ENCODE measurements around the gene MEMO1. TPM values are rescaled to one million over a fixed set of nuclear protein-coding genes. Genes with fewer than 3 reads are reported as not detected.

Gene MEMO1
- total RNA-seq, 2 donors from 2014 or later, result 40.2 to 52.0 TPM

DNA sequence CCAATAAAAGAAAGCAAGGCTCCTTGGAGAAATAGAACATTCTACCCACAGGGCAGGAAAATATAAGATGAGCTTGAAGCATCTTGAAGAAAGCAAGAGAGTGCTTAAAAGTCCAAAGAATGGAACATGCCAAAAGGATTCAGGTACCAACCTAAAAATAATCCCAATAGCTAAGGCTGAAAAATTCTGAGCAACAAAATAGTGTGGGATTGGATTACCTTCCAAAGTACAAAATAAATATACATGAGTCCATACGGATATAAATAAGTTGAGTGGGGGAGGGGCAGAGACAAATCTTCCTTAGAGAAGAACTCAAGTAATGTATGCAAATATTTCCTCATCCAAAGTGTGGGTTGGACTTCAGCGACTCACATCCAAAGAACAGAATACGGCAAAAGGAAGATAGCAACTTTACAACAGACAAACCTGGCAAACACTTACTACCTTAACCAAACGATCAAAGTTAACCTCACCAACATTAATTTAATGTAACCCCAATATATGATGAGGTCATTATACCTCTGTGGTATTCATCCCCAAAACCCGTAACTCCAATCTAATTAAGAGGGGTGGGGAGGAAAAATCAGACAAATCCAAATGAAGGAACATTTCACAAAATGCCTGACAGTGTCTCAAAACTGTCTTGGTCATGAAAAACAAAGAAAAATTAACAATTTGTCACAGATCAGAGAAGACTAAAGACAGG, 26.9 kb downstream of the MEMO1 start:
- H3K4me3 Mint-ChIP-seq, result no peak overlapping the region
- no peak overlapping the region for H3K9ac ChIP-seq (ENCODE audit: extremely low read depth, low read length, poor library complexity, severe bottlenecking)
- 92 to 100% methylated on average over 2 to 5 of the region's 5 CpGs for WGBS, 2 experiments (ENCODE audit: insufficient coverage in 1 of 2, insufficient read length in 1 of 2)
- no peaks in the 10 kb centered on the region for H3K27me3 ChIP-seq (ENCODE audit: control insufficient read depth, insufficient read depth, low read length, poor library complexity, severe bottlenecking)
- no peaks in the 10 kb centered on the region for H3K9me3 ChIP-seq (ENCODE audit: control insufficient read depth, low read length)
- no peak overlapping the region for H3K4me3 ChIP-seq (ENCODE audit: low read length)
- no peak for DNase-seq
- peaks cover 9% of the 10 kb centered on the region for H3K9me3 Mint-ChIP-seq
- TF ChIP-seq, protein P1, sequence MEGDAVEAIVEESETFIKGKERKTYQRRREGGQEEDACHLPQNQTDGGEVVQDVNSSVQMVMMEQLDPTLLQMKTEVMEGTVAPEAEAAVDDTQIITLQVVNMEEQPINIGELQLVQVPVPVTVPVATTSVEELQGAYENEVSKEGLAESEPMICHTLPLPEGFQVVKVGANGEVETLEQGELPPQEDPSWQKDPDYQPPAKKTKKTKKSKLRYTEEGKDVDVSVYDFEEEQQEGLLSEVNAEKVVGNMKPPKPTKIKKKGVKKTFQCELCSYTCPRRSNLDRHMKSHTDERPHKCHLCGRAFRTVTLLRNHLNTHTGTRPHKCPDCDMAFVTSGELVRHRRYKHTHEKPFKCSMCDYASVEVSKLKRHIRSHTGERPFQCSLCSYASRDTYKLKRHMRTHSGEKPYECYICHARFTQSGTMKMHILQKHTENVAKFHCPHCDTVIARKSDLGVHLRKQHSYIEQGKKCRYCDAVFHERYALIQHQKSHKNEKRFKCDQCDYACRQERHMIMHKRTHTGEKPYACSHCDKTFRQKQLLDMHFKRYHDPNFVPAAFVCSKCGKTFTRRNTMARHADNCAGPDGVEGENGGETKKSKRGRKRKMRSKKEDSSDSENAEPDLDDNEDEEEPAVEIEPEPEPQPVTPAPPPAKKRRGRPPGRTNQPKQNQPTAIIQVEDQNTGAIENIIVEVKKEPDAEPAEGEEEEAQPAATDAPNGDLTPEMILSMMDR (conservative IDR thresholded peaks at IDR 0.05), result no peak
- H3K36me3 Mint-ChIP-seq (ENCODE audit: low read depth), result peaks cover 18% of the 10 kb centered on the region
- H3K27me3 Mint-ChIP-seq (ENCODE audit: insufficient read depth), result no peaks in the 10 kb centered on the region
- H3K27ac ChIP-seq (ENCODE audit: low read depth, low read length), result no peak overlapping the region
- no peaks in the 10 kb centered on the region for H3K4me1 ChIP-seq (ENCODE audit: control insufficient read depth, insufficient read depth, low read length)
- H3K36me3 ChIP-seq (ENCODE audit: control insufficient read depth, insufficient read depth, low read length), result peaks cover 8% of the 10 kb centered on the region
- peaks cover 24% of the 10 kb centered on the region for H3K4me1 Mint-ChIP-seq
- H3K27ac Mint-ChIP-seq, result no peak overlapping the region

DNA sequence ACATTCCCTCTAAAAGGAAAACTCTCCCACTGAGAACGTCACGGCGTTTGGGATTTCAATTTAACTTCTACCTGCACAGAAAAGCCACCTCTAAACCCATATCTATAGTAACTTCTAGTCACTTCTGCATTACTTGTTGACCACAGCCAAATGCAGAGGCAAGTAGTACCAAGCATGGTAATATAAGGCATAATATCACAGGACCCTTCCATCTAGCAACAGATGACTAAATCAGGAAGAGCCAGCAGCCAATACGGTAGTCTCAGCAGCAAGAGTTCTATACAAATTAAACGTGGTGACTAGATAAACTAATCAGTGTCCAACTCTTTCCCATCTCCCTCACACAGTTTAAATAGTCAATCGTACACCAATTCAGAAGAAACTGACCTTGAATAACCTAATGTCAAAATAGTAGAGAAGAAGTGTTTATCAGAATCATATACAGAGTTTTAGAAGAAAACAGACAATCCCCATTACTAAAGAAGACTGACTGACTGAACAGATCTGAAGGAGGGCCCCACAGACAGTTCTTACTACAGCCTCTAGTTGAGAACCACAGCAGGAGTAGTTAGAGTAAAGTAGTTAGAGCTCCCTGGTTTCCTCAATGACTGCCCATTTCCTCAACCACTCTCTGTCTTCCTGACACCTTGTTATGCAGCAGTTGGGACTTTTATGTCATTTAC, 30.0 kb downstream of the MEMO1 start:
- H3K27me3 ChIP-seq (ENCODE audit: control insufficient read depth, insufficient read depth, low read length, poor library complexity, severe bottlenecking), result no peaks in the 10 kb centered on the region
- H3K27me3 Mint-ChIP-seq (ENCODE audit: insufficient read depth), result no peaks in the 10 kb centered on the region
- no peak overlapping the region for H3K27ac ChIP-seq (ENCODE audit: low read depth, low read length)
- H3K36me3 ChIP-seq (ENCODE audit: control insufficient read depth, insufficient read depth, low read length), result peaks cover 8% of the 10 kb centered on the region
- H3K4me3 Mint-ChIP-seq, result no peak overlapping the region
- no peak overlapping the region for H3K27ac Mint-ChIP-seq
- TF ChIP-seq, protein P1 (conservative IDR thresholded peaks at IDR 0.05), result peak; percentile 46
- peaks cover 12% of the 10 kb centered on the region for H3K4me1 Mint-ChIP-seq
- H3K9ac ChIP-seq (ENCODE audit: extremely low read depth, low read length, poor library complexity, severe bottlenecking), result no peak overlapping the region
- H3K36me3 Mint-ChIP-seq (ENCODE audit: low read depth), result peaks cover 21% of the 10 kb centered on the region
- no peak overlapping the region for H3K4me3 ChIP-seq (ENCODE audit: low read length)
- 90 to 91% methylated on average over 4 to 6 of the region's 6 CpGs for WGBS, 2 experiments (ENCODE audit: insufficient coverage in 1 of 2, insufficient read length in 1 of 2)
- H3K9me3 Mint-ChIP-seq, result peaks cover 9% of the 10 kb centered on the region
- no peak for DNase-seq
- H3K4me1 ChIP-seq (ENCODE audit: control insufficient read depth, insufficient read depth, low read length), result no peaks in the 10 kb centered on the region
- no peaks in the 10 kb centered on the region for H3K9me3 ChIP-seq (ENCODE audit: control insufficient read depth, low read length)

GRCh38 chr2:31979956-31980355, 30.9 kb downstream of the MEMO1 start:
- no peaks in the 10 kb centered on the region for H3K4me1 ChIP-seq (ENCODE audit: control insufficient read depth, insufficient read depth, low read length)
- no peak for DNase-seq
- 71 to 96% methylated on average over 1 to 3 of the region's 3 CpGs for WGBS, 2 experiments (ENCODE audit: insufficient coverage in 1 of 2, insufficient read length in 1 of 2)
- peaks cover 20% of the 10 kb centered on the region for H3K36me3 Mint-ChIP-seq (ENCODE audit: low read depth)
- H3K9me3 Mint-ChIP-seq, result peaks cover 9% of the 10 kb centered on the region
- no peaks in the 10 kb centered on the region for H3K27me3 Mint-ChIP-seq (ENCODE audit: insufficient read depth)
- H3K27me3 ChIP-seq (ENCODE audit: control insufficient read depth, insufficient read depth, low read length, poor library complexity, severe bottlenecking), result no peaks in the 10 kb centered on the region
- TF ChIP-seq, protein P1 (conservative IDR thresholded peaks at IDR 0.05), result no peak
- no peak overlapping the region for H3K27ac Mint-ChIP-seq
- H3K4me3 Mint-ChIP-seq, result no peak overlapping the region
- no peak overlapping the region for H3K4me3 ChIP-seq (ENCODE audit: low read length)
- H3K4me1 Mint-ChIP-seq, result peaks cover 12% of the 10 kb centered on the region
- H3K36me3 ChIP-seq (ENCODE audit: control insufficient read depth, insufficient read depth, low read length), result peaks cover 8% of the 10 kb centered on the region
- no peaks in the 10 kb centered on the region for H3K9me3 ChIP-seq (ENCODE audit: control insufficient read depth, low read length)
- no peak overlapping the region for H3K9ac ChIP-seq (ENCODE audit: extremely low read depth, low read length, poor library complexity, severe bottlenecking)
- no peak overlapping the region for H3K27ac ChIP-seq (ENCODE audit: low read depth, low read length)
